GM19043 (cell line): ENCODE results near the gene SLC16A3.
"Not testable (repeated sequence)": the region's sequence is repeated elsewhere in the genome, so short reads cannot be mapped to it uniquely, and the experiment has no call there.

Experiments
- ATAC-seq: cut with Tn5 transposase; IDR thresholded peaks from one replicate; pipeline ENCODE4 v1.9.1; 2021; ENCODE audit warnings: low read depth; ENCODE audit not compliant: unreplicated experiment

Gene SLC16A3

DNA sequence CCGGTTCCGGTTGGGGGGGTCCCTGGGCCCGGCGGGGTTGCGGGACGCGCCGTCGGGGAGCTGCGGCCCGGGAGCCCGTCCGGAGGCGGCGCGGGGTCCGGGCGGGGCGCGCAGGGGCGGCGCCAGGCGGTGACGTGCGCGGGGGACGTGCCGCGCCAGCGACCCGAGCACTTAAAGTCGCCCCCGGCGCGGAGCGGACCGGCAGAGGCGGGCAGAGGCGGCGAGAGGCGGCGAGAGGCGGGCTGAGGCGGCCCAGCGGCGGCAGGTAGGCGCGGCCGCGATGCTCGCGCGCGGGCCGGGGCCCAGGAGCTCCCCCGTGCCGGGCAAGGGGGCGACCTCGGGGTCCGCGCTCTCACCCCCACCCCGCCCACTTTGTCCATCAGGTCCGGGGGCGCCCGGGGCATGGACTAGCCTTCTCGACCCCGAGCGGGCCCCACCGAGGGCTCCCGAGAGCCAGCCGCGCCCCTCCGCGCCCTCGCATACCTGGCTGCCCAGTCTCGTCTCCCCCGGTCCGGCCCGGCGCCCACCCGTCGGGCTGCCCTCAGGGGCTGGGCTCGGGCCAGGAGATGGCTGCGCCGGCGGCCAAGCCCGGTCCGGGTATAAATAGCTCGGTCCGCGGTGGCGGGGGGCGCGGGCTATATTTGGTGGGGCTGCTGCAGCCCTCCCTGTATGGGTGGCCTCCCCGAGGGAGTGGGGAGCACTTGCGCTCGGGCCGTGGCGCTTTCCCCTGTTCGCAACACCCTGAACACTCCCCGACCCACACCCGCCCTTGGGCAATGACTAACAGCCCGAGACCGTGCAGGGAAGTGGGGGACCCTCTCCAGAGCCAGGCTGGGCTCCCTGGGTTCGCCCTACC, at the start of gene SLC16A3:
Gene SLC16A3 (plus strand): TSS at position 201 of the 856 bp plus-strand sequence. CDS start 6,967 bp downstream, outside the sequence.
- peak; percentile 40 for ATAC-seq

DNA sequence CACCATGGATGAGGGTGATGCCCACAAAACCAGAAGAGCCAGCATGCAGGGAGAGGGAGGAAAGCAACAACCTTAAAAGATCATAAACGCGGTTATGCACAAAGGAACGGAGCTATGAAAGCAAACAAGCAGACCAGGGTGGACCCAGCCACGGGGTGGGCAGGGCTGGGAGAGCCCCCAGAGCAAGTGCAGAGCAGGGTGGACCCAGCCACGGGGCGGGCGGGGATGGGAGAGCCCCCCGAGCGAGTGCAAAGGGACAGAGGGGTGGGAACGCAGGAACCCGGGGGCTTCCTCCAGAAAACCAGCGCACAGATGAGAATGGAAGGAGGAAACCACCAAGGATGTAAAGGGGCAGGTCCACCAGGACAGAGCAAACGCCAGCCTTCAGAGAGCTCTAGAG, 49.4 kb upstream of the SLC16A3 start:
- no peak for ATAC-seq

DNA sequence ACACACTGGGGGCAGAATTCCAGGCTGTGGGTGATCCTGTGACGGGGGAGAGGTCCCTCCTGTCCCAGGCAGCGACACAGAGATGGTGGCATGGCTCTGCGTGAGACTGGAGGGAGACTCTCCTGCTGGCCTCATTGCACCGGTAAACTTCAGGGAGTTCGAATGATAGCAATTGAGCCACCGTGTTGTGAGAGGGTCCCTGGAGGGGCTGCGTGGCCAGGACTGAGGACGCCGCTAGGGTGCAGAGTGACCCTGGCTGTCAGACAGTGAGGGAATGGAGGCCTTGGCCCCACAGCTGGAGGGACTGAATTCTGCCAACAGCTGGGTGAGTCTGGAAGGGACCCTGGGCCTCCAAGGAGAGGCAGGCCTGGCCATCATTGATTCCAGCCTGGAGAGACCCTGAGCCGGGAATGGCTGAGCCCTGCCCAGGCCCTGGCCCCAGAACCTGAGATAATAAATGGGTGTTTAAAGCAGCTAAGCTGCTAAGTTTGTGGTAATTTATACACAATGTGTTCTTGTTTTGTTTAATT, 48.8 kb upstream of the SLC16A3 start:
- ATAC-seq = no peak

DNA sequence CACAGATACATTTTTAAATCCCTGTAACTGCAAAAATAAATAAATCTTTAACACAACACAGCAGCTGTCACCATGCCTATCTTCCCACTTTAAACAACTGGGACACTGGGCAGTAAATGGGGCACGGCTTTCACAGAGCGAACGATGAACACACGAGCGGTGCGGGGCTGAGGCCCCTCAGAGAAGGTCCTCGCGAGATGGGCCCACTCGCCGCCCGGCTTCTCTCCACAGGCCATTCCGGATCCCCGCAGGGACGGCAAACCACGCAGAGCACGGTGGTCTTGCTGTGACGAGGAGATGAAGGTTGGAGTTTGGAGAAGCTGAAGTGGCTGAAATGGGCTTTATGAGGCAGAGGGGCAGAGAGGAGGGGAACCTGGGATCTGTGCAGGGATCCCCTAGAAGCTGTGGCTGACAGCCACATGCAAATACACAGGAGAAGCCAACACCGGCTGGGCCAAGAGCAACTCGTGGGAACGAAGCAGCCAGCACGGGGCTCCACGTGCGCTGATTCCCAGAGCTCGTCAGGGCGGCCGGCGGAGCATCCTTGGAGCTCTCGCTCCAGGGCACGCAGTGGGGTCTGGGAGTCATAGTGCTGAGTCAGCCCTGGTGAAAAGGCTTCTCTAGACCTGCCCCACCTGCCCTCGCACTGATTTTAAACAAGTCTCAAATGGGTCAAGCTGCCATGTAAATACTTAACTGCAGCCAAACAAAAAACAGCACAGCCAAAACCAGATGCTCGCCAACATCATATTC, 47.9 kb upstream of the SLC16A3 start:
- no peak for ATAC-seq

DNA sequence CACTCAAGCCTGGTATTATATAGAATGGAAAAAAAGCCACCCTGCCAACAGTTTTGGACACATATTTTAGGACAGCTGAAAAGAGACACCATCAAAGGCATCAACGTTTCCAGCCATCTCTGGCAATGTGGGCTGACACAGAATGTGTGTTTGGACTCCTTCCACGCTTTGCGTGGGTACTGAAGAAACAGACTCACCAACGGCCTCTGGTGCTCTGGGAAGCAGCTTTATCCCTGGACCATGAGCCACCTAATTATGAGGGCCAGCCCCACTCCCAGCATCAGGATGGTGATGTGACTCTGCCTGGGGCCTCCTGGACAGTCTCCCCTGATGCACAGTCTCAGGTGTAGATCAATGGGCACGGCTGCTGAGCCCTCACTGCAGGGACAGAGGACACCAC, 44.1 kb upstream of the SLC16A3 start:
- no peak for ATAC-seq

DNA sequence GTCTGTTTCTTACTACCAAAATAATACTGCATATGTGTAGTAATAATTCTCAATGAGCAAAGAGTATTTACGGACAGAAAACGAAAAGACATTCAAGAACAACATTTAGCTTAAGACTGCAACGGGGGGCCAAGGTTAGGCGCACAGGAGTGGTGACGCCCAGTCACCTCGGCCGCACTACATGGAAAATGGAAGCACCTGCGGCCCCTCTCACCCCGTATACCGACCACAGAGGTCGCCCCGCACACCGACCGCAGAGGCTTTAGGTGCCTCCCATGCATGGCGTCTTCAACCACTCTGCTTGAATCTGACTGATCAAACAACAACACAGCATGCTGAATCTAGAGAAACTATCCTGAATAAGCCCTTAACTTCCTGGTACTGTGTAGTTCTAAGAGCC, 42.6 kb upstream of the SLC16A3 start:
- ATAC-seq = no peak

DNA sequence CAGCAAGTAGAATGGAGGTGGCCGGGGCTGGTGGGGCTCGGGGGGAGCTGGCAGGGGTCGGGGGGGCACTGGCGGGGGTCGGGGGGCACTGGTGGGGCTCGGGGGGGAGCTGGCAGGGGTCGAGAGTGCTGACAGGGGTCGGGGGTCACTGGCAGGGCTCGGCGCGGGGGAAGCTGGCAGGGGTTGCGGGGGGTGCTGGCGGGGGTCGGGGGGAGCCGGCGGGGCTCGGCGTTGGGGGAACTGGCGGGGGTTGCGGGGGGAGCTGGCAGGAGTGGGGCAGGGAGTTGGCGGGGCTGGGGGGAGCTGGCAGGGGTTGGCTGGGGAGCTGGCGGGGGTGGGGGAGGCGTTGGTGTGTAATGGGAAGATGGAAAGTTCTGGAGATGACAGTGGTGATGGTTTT, 41.3 kb upstream of the SLC16A3 start:
- no peak for ATAC-seq

DNA sequence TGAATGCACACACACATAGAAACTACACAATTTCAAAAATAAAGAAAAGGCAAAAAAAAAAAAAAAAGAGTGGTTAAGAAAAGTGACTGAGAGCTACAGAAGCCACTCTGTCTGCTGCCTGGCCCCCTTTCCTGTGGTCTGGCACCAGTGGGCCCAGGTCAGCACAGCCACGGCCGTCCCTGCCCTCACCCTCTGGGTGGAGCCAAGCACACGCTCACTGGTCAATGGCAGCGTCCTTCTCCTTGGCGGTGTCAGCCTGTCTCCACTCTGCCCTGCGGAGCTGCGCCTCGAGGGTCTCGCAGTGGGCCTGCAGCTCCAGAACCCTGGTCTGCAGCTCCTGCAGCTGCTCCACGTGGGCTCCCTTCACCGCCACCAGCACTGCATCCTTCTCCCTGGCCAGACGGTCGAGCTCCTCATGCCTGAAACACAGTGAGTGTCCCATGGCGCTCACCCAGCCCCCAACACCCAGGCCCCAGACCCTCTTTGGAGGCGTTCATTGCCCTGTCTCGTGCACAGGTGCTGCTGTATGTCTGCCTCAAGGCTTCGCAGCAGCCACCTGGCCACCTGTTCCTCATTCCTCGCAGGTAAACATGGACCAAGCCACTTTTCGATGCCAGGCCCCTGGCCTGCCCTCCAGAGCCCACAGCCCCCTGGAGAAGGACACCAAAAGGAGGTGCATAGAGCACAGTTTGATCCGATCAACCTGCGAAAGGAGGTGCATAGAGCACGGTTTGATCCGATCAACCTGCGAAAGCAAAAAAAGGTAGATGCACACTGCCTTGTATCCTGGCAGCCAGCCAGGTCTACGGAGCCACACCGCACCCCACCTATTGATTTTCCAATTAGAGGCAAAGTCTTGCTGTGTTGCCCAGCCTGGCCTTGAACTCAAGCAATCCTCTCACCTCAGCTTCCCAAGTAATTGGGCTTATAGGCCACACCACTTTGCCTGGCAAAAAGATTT, 40.6 kb upstream of the SLC16A3 start:
- ATAC-seq = no peak

DNA sequence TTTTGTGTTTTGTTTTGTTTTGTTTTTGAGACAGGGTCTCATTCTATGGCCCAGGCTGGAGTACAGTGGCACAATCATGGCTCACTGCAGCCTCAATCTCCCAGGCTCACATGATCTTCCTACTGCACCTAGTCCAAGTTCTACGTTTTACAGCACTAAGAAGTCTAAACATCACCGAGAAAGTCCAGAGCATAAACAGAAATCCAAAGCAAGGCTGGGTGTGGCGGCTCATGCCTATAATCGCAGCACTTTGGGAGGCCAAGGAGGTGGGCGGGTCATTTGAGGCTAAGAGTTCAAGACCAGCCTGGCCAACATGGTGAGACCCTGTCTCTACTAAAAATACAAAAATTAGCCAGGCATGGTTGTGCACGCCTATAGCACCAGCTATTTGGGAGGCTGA, 35.8 kb upstream of the SLC16A3 start:
- ATAC-seq = not testable (repeated sequence)

DNA sequence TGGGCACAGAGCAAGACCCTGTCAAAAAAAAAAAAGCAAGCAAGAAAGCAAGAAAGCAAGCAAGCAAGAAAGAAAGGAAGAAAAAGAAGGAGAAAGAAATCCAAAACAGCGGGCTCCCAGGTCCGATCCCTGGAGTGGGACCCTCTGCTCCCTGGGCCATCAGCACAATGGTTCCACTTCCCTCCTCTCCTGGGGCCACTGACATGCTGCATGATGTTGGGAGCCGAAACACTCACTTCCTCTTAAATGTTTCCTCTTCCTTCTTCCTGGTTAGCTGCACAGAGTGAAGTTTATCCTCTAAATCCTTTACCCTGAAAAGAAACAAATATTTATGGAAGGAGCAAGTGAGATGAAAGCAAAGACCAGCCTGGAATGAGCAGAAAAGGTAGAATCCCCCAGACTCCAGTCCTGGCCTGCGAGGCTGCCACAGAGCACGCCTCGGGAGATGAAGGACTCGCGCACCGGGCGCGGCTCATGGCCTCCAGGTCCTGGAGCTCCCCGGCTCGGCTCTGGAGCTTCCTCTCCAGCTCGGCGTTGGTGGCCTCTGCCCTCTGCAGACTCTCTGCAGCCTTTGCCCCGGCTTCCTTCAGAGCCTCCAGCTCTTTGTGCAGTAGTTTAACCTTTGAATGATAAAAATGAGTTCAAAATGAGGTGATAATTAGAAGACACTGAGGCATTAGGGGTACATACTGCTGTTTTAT, 35.2 kb upstream of the SLC16A3 start:
- ATAC-seq = no peak

DNA sequence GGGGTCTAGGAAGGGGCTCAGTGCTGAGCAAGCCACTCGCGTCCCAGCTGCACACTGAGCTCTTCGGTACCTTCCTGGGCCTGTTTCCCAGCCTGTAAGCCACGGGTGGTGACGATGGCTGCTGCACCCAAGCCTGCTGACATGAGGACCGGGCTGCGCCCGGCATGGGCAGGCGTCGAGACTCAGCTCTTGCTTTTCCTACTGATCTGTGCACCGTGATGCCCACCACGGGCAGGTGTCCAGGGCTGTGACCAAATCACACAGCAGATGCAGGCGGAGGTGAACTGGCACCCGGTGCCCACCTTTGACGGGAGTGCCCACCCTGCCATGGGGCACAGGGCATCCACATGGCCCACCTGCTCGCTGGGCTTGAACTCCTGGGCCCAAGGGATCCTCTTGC, 34.1 kb upstream of the SLC16A3 start:
- no peak for ATAC-seq

DNA sequence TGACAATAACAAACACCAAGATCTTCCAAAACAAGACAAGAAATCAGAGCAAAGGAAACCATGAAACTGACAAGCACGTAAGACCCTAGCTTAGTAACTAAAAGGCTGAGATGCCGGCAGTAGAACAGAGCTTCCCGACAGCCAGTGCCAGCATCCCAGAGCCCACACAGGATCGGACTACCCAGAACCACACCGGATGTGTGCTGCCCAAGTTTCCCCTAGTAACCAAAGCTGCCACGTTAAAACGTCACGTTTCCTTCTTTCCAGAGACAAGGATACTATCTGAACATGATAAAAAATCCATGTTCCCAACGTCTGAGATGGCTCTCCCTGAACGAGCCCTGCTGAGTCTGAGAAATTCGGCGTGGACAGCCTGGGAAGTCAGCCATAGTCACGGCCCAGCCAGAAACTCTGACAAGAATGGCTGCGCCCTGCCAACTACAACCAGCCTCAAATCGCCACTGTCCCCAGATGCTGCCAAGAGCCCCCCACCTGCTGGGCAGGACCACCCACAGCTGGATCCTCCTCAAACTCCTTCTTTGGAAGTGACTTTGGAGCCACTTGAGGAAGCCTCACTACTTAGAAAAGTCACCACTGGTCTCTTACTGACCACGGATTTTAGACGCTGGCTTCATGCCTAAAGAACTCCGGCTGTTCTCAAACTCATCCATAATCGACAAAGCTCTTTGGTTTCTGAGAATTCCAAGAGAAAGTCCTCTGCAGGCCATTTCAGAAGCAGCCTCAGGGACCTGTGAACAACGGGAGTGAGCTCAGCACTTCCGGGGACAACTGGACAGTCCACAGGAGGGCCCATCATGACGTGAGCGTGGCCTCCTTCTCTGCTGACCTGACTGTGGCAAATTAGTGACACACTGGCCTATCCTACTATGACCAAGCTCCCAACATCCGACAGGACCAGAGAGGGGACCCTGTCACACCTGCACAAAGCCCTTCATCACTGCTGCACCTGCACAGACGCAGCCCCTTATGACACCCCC, 32.9 kb upstream of the SLC16A3 start:
- ATAC-seq = no peak

DNA sequence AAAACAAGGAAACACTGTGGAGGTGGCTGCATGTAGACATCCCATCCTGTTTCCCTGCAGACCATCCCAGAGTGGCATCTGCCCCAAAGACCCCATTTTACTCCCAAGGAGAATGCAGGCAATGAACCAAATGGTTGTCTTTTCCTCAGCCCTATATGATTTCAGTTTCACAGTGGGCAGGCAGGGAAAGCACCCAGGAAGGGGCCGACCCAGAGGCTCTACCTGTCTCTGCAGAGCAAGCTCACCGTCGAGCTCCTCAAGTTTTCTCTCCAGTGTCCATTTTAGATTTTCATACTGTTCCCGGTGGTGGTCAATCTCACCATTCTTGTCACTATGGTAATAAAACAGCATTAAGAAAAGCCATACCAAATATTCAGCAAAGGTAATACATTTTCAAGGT, 30.8 kb upstream of the SLC16A3 start:
- ATAC-seq = no peak

DNA sequence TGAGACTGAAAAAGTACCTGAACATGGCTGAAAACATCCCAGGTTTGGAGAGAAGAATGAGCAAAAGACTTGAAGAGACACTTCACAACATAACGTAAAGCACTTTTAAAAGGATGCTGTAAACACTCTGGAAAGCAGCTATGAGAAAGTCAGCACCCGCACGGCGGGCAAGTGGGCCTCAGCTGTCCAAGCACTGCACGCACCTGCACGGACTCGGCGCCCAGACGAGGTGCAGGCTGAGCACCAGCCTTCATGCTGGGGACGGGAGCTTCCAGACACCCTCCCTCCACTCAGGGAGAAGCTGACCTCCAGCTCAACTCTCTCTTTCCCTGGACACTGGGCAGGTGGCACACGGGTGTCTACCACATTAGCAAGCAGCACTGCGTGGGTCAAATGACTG, 29.3 kb upstream of the SLC16A3 start:
- no peak for ATAC-seq

DNA sequence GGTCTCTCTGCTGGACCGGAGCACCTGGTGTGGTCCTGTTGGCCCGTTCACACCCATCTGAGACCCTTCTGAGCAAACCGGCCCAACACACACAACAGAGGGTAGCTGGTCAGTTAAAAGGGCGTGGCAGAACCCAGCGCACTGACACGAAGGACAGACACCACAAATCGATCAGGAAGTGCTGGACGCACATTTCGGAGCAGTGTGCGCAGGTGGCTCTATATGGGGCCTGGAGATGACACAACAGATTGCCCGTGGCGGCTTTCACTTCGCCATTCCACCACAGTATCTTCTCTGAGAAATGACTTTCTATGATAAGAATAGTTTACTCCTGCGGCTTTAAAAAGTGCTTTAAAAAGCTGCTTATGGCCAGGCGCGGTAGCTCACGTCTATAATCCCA, 28.7 kb upstream of the SLC16A3 start:
- no peak for ATAC-seq

DNA sequence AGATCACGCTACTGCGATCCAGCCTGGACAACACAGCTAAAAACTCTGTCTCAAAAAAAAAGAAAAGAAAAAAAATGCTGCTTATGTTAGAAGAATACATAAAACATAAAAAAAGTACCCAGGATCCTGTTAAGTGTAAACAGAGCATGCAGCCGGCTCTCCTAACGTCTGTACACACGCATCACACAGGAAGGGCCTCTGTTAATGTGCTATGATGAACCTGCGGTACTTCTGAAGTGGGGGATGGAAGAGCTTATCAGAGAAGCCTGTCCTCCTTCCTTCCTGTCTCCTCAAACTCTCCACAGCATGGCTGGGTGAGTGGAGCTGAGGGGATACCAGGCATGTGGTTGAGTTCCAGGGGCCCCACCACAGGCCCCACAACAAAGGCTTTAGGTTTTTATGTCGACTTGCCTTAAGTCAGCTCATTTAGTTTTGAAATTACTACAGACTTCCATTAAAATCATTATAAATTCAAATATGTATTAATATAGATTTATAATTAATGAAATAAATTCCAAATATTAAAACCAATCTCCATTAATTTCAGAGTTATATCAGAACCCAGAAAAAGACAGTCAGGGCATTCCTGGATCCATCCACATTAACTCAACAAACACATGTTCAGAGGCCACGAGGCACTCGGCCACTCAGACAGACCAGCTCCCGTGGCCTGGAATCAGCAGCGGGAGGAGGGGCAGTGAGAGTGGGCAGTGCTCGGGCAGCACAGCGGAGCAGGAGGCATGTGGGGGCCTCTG, 27.9 kb upstream of the SLC16A3 start:
- no peak for ATAC-seq

DNA sequence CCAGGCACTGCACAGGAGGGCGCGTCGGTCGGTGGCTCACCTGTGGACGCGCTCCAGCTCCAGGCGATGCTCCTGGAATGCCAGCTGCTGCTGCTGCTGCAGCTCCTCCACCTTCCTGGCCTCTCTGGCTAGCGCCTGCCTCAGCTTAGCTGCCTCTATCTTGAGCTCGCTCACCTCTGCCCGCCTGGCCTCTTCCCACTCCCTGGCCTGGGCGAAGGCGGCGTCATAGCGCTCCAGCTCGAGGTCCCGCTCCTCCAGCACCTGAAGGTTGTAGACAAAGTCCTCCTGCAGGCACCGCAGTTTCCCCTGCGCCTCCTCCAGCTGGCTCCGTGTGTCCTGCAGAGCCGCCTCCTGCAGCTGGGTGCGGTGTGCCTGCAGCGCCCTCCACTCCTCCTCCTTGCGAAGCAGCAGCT, 27.3 kb upstream of the SLC16A3 start:
- no peak for ATAC-seq

DNA sequence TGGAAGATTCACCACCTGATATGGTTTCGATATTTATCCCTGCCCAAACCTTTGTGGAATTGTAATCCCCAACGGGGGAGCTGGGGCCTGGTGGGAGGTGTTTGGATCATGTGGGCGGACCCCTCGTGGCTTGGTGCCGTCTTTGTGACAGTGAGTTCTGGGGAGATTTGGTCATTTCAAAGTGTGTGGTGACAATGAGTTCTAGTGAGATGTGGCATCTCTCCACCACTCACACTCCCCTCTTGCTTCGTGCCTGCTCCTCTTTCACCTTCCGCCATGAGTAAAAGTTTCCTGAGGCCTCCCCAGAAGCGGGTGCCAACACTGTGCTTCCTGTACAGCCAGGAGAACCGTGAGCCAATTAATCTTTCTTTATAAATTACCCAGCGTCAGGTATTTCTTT, 25.9 kb upstream of the SLC16A3 start:
- no peak for ATAC-seq
